NCI-H2107 (cell line): ENCODE measurements around the gene AFF2.
"Not testable (repeated sequence)": the region's sequence is repeated elsewhere in the genome, so short reads cannot be mapped to it uniquely, and the experiment has no call there.

Experiments used
- DNase-seq: peaks from one replicate; lab custom pipeline; 2025; lab: John Stamatoyannopoulos, UW

The AFF2 gene

GRCh38 chrX:148854306-148854705 is 353.9 kb downstream of the AFF2 start:
- no peak for DNase-seq

DNA sequence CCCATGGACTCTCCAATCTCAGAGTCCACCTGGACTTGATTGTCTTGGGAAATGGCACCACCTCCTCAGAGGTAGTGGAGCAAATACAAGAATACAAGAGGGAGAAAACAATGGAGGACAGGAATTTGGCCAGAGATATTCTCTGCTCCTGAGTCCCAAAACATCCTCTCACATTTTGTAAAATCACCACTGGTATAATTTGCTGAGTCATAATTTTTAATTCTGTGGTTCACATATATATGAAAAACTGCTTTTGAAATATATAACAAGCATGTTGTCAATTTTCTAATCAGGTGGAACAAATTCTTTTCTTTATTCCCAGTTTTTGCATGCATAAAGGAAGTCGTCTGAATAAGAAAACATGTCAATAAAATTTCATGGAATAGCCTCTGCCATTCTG is 356.1 kb downstream of the AFF2 start:
- no peak for DNase-seq

- no peak for DNase-seq
These were observed 365.1 kb downstream of the AFF2 start for GRCh38 chrX:148865277-148866210.

DNA sequence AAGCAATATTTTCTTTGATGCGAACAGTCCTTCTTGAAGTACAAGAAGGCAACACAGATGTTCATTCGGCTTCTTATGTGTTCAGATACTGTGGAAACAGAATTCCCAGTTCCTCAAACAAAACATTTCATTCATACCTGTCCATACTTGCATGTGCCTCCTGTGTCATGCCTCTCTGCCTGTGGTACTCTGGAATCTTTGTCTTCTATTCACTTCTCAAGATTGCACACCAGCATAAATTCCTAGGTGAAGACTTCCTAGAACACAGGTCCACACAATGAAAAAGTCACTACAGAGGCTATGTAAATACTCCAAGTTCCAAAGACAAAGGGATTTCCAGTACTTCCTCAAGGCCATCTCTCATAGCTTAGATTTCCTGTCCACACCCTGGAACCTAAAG is 367.2 kb downstream of the AFF2 start:
- no peak for DNase-seq

- DNase-seq = no peak
These were observed 371.2 kb downstream of the AFF2 start for GRCh38 chrX:148871422-148872160.

DNA sequence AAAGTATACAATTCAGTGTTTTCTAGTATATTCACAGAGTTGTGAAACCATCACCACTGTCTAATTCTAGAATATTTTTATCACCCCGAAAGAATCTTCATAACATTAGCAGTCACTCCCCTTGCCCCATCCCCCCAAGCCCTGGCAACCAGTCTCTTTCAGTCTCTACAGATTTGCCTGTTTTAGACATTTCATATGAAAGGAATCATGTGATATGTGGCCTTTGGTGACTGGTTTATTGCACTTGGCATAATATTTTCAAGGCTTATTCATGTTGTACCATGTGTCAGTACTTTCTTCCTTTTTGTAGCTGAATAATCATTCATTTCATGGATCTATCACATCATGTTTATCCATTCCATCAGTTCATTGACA is 371.7 kb downstream of the AFF2 start:
- no peak for DNase-seq

DNA sequence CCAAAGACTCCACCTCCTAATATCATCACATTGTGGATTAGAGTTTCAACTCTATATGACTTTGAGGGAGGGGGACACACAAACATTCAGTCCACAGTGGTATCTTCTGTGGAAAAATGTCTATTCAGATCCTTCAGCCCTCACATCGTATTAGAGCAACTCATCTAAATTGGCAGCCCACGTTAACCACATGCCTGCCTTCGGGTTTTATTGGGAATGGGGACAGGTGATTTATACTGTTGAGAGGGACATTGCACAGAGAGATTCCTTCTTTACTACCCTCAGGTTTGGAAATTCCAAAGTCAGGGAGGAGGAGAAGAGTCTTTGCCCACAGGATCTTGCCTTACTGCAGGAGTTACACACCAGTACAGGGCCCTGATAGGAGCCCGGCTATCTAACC is 372.5 kb downstream of the AFF2 start:
- DNase-seq = no peak

DNA sequence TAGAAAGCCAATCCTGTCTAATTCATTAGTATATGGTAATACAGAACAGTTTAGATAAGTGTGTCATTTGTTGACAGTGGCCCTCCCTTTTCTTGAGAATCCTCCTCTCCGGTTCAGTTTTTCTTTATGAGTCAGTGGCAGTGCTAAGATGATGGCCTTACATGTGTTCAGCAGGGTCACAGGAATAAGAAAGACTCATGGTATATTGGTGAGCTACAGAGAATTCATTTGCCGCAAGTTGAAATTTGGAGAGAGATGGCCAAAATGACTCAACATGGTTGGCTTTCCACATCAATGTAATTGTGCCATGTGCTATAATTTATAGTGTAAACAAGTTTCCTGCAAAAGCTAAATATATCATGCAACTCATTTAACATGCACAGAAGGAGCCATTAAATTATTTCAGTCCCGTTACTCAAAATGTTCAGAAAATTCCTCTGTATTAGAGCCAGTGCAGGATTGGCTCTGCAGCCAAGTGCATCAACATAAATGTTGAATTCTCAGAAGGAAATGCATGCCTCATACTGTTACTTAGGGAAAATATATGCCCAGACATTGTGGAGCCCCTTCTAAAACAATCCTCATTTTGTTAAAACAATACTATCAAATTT is 374.3 kb downstream of the AFF2 start:
- no peak for DNase-seq

GRCh38 chrX:148878371-148878770 is 378.0 kb downstream of the AFF2 start:
- DNase-seq = no peak

- DNase-seq = no peak
These were observed 384.8 kb downstream of the AFF2 start for GRCh38 chrX:148885203-148885602.

- no peak for DNase-seq
These were observed 393.0 kb downstream of the AFF2 start for GRCh38 chrX:148893395-148893794.

- no peak for DNase-seq
These were observed 402.2 kb downstream of the AFF2 start for GRCh38 chrX:148902581-148902980.

DNA sequence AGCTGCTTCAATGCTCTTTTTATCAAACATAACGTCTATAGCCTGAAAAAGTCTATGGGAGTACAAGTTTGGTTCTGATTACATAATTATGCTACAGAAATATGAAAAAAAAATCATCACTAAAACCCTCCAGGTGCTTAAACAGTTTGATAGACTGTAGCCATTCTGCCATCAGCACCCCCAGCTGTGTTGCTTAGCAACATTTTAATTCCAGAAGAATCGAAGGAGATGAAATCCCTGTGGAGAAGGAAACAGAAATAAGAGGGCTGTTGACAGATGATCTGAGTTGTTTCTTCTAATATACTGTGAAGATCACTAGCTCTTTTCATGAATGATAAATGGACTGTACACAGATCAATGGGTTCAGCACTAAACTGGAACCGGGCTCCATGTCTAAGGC is 402.8 kb downstream of the AFF2 start:
- no peak for DNase-seq

- DNase-seq = no peak
These were observed 404.1 kb downstream of the AFF2 start for GRCh38 chrX:148904421-148905111.

DNA sequence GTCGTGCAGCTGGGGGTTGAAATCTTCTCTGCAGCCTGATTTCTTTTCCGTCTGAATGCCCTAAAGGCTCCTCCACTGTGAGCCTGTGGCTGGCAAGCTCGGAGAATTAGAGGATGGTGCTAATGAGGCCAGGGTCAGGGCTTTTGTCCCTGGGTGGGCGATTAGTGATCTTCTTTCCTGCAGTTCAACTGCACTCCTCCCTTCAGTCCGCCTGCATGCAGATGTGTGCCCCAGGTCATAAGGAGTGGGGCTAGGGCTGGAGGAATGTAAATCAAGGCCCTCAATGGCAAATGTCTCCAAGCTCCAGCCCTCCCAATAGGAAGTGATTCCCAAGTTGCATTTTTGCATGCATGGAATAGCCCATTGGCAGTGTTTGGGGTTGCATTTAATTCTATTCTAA is 405.0 kb downstream of the AFF2 start:
- no peak for DNase-seq

DNA sequence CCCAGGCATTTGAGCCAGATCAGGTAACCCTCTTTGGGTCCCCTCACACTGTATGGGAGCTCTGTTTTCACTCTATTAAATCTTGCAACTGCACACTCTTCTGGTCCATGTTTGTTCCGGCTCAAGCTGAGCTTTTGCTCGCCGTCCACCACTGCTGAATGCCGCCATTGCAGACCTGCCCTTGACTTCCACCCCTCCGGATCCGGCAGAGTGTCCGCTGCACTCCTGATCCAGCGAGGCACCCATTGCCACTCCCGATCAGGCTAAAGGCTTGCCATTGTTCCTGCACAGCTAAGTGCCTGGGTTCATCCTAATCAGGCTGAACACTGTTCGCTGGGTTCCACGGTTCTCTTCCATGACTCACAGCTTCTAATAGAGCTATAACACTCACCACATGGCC is 406.2 kb downstream of the AFF2 start:
- not testable (repeated sequence) for DNase-seq

DNA sequence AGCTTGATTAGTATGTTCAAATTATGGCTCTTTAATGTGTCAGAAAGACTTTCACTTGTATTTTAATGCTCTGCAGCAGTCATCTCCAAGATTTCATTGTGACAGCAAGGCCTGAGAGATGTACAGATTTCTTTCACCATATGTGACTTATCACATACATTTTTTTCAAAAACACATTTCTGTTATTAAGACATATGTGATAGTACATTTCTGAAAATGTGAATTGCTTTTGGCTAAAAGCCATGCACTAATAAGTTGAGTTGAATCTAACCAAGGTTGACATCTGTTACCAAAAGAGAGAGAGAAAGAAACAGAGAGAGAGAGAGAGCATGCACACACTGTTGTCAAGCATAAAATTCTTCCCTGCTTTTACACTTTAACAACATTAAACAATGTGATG is 409.3 kb downstream of the AFF2 start:
- DNase-seq = no peak

DNA sequence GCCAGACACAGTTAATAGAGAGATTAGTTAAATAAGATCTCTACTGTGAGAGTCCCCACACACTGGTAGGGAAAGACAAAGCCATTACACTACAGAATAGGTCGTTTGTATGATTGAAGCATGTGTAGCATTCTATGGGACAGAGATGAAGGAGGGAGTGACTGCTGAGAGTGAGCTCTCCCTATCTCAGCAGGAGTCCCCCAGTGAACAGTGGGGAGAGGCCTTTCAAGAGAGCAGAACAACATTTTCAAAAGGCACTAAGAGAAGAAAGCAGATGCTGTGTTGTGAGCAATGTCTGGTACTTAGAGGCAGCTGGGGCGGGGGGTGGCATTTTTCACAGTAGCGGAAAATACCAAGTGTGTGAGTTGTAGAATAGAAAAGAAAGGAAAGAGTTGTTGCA is 413.6 kb downstream of the AFF2 start:
- no peak for DNase-seq

GRCh38 chrX:148914783-148915182 is 414.4 kb downstream of the AFF2 start:
- DNase-seq = no peak

DNA sequence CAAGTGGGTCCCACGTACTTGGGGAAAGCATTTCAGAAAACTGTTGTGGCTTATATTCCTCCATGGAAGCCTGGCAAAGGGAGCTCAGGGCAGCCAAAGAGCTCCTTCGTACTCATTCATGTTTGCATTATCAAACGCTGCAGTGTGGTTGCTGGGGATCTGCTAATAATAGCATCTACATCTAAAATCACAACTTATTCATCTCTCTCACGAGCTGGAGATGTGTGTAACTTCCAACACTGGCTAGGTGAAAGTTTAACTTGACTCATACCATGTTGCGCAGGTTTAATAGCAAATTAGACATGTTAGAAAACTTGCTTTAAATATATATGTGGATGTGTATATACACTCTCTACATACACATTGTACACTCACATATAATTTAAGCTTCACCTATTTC is 415.1 kb downstream of the AFF2 start:
- no peak for DNase-seq

- no peak for DNase-seq
These were observed 417.0 kb downstream of the AFF2 start for GRCh38 chrX:148917441-148917840.

GRCh38 chrX:148923631-148924030 is 423.2 kb downstream of the AFF2 start:
- no peak for DNase-seq
